H7 (cell line): ENCODE results near the gene UBE2QL1. TPM values are rescaled to one million over a fixed set of nuclear protein-coding genes. Genes with fewer than 3 reads are reported as not detected.

Experiments
- DNase-seq: peaks from one replicate; pipeline ENCODE4 v3.0.0; 2012
- H3K27me3 ChIP-seq: 2 replicates; pipeline ENCODE4 v1.6.0; 2011; ENCODE audit warnings: mild to moderate bottlenecking, low read length; ENCODE audit not compliant: control insufficient read depth, insufficient read depth
- H3K36me3 ChIP-seq: replicated peaks from 2 replicates; pipeline ENCODE4 v1.5.1; 2011; ENCODE audit warnings: low read length; ENCODE audit not compliant: control insufficient read depth, insufficient read depth
- H3K4me3 ChIP-seq: 2 replicates; pipeline ENCODE4 v1.5.1; 2011; ENCODE audit warnings: low read depth, mild to moderate bottlenecking, control low read depth, low read length, moderate library complexity; ENCODE audit not compliant: insufficient read depth
- total RNA-seq: library from RNA; depleted of rRNA; stranded (reverse); fragments of >200 nt; shearing (Covaris generic); gene quantifications from 2 replicates; pipeline ENCODE4 v1.2.3, GENCODE V29; 2014

UBE2QL1 gene
- total RNA-seq, 1 experiment from 2014 or later = 0.17 TPM

- H3K36me3 ChIP-seq = no peaks in the 10 kb centered on the region
- peaks cover 24% of the 10 kb centered on the region for H3K27me3 ChIP-seq
Measured at GRCh38 chr5:6455571-6456200, 7.0 kb downstream of the UBE2QL1 start.

GRCh38 chr5:6456766-6457370, 8.2 kb downstream of the UBE2QL1 start:
- H3K27me3 ChIP-seq = peaks cover 13% of the 10 kb centered on the region
- H3K4me3 ChIP-seq = no peak overlapping the region
- no peaks in the 10 kb centered on the region for H3K36me3 ChIP-seq
- no peak for DNase-seq

More at GRCh38 chr5:6455571-6456200, 7.0 kb downstream of the UBE2QL1 start:
- no peak for DNase-seq
- H3K4me3 ChIP-seq = no peak overlapping the region

- Histone ChIP-seq H3K27me3 (peaks cover 7% of the 10 kb centered on the region), H3K4me3 (no peak overlapping the region)
- no peak for DNase-seq
Measured at GRCh38 chr5:6457592-6457991, 8.9 kb downstream of the UBE2QL1 start.

GRCh38 chr5:6458833-6459232, 10.2 kb downstream of the UBE2QL1 start:
- H3K27me3 ChIP-seq = peaks cover 2% of the 10 kb centered on the region; the same call in 1 of the 2 replicates
- DNase-seq = no peak
- no peak overlapping the region for H3K4me3 ChIP-seq
- H3K36me3 ChIP-seq = no peaks in the 10 kb centered on the region

More at GRCh38 chr5:6457592-6457991, 8.9 kb downstream of the UBE2QL1 start:
- no peaks in the 10 kb centered on the region for H3K36me3 ChIP-seq

GRCh38 chr5:6459896-6460295, 11.2 kb downstream of the UBE2QL1 start:
- Histone ChIP-seq H3K4me3 (no peak overlapping the region), H3K27me3 (peaks cover 2% of the 10 kb centered on the region; the same call in 1 of the 2 replicates), H3K36me3 (no peaks in the 10 kb centered on the region)
- no peak for DNase-seq

- no peak for DNase-seq
- H3K36me3 ChIP-seq = no peaks in the 10 kb centered on the region
- no peak overlapping the region for H3K4me3 ChIP-seq
- H3K27me3 ChIP-seq = peaks cover 2% of the 10 kb centered on the region; the same call in 1 of the 2 replicates
Measured at GRCh38 chr5:6461006-6461405, 12.3 kb downstream of the UBE2QL1 start.

- no peaks in the 10 kb centered on the region for H3K36me3 ChIP-seq
- H3K4me3 ChIP-seq = no peak overlapping the region
- H3K27me3 ChIP-seq = peaks cover 2% of the 10 kb centered on the region; the same call in 1 of the 2 replicates
- no peak for DNase-seq
Measured at GRCh38 chr5:6461793-6462650, 13.4 kb downstream of the UBE2QL1 start.

GRCh38 chr5:6462671-6463070, 14.0 kb downstream of the UBE2QL1 start:
- no peak for DNase-seq

GRCh38 chr5:6464441-6464840, 15.8 kb downstream of the UBE2QL1 start:
- no peaks in the 10 kb centered on the region; the same call in 1 of the 2 replicates for H3K27me3 ChIP-seq
- no peak overlapping the region for H3K4me3 ChIP-seq
- H3K36me3 ChIP-seq = no peaks in the 10 kb centered on the region
- no peak for DNase-seq

More at GRCh38 chr5:6462671-6463070, 14.0 kb downstream of the UBE2QL1 start:
- no peak overlapping the region for H3K4me3 ChIP-seq
- H3K36me3 ChIP-seq = no peaks in the 10 kb centered on the region
- H3K27me3 ChIP-seq = peaks cover under 1% of the 10 kb centered on the region; the same call in 1 of the 2 replicates

- DNase-seq = no peak
- Histone ChIP-seq H3K4me3 (no peak overlapping the region), H3K27me3 (no peaks in the 10 kb centered on the region; the same call in 1 of the 2 replicates), H3K36me3 (no peaks in the 10 kb centered on the region)
Measured at GRCh38 chr5:6465831-6466790, 17.5 kb downstream of the UBE2QL1 start.

GRCh38 chr5:6466975-6467567, 18.4 kb downstream of the UBE2QL1 start:
- no peak overlapping the region for H3K4me3 ChIP-seq
- DNase-seq = peak; percentile 56
- H3K27me3 ChIP-seq = no peaks in the 10 kb centered on the region; the same call in 1 of the 2 replicates
- H3K36me3 ChIP-seq = no peaks in the 10 kb centered on the region

- Histone ChIP-seq H3K27me3 (no peaks in the 10 kb centered on the region; the same call in 1 of the 2 replicates), H3K36me3 (no peaks in the 10 kb centered on the region), H3K4me3 (no peak overlapping the region)
- no peak for DNase-seq
Measured at GRCh38 chr5:6467591-6467990, 18.9 kb downstream of the UBE2QL1 start.

- Histone ChIP-seq H3K36me3 (no peaks in the 10 kb centered on the region), H3K27me3 (no peaks in the 10 kb centered on the region; the same call in 1 of the 2 replicates), H3K4me3 (no peak overlapping the region)
- peak; percentile 70 for DNase-seq
Measured at GRCh38 chr5:6468104-6468503, 19.4 kb downstream of the UBE2QL1 start.
